Amygdala (tissue), 56 donors: Measurements from ENCODE around the gene RSBN1.

Source experiments
- DNase-seq, 56 donors: peaks; one replicate each; lab custom pipeline; 2025; lab: John Stamatoyannopoulos, UW

Gene RSBN1

DNA sequence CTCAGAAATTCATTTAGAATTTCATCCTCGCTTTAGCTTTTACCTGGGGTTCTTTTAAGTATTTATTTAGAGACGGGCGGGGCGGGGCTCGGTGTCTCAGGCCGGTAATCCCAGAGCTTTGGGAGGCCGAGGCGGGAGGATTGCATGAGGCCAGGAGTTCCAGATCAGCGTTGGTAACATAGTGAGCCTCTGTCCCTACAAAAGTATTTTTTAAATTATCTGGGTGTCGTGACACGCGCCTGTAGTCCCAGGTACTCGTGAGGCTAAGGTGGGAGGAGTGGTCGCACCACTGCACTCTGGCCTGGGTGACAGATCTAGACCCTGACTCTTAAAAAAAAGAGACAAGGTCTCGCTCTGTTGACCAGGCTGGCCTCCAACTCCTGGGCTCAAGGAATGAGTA is 942 bp upstream of the RSBN1 start:
- no peak for DNase-seq

DNA sequence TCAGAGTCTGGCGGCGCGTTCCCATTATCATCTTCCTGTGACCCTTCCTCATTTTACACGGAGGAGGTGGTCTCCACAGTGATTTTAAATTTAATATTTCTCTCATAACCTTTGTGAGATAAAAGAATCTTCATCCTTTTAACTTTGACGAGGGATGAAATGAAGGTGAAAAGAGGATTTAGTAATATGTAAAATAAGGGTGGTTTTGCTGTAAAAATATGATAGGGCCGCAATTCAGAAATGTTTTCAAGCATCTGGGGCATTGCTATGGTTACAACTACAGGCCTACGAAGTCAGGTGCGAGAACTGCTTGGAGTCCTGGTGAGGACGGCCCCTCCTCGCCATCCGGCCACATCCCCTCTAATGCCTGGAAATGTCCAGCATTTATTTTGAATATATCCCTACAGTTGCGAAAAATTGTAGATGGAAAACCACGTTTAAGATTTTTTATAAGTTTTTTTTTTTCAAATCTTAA is 422 bp upstream of the RSBN1 start:
- peak in 6 of 56 donors; percentile 2 to 46 (median 2) for DNase-seq

DNA sequence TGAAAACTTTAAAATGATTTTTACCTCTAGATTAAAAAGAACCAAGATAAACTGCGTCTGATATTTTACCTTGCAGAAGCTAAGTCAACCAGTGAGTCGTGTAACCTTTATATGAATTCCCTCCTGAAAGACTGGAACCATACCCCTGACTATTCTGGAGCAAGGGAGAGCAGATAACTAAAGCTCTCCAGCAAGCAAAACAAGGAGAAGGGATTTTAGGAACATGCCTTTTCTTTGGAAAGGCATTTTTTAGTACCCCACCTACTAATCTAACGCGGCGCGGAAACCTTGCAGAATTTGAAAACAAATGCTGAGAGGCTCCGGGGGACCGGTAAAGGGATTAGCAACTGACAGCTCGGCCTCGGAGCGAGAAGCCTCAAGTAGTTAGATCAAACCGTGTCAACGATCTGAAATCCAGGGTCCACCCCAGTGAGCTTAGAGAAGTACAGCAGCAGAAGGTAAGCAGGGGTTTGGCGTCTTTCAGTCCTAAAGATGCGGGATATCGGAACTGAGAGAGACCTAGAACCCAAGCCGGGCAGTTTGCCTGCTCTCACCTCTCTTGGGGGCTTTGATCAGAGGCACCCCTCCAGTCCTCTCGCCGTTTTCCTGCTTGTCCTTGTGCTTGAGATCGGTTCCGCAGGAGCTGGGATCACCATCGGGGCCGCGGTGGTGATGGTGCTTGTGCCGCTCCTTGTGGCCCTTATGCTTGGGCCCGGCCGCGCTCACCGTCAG is 954 bp downstream of the RSBN1 start:
- DNase-seq = peak in 23 of 56 donors; percentile 16 to 67 (median 47)

DNA sequence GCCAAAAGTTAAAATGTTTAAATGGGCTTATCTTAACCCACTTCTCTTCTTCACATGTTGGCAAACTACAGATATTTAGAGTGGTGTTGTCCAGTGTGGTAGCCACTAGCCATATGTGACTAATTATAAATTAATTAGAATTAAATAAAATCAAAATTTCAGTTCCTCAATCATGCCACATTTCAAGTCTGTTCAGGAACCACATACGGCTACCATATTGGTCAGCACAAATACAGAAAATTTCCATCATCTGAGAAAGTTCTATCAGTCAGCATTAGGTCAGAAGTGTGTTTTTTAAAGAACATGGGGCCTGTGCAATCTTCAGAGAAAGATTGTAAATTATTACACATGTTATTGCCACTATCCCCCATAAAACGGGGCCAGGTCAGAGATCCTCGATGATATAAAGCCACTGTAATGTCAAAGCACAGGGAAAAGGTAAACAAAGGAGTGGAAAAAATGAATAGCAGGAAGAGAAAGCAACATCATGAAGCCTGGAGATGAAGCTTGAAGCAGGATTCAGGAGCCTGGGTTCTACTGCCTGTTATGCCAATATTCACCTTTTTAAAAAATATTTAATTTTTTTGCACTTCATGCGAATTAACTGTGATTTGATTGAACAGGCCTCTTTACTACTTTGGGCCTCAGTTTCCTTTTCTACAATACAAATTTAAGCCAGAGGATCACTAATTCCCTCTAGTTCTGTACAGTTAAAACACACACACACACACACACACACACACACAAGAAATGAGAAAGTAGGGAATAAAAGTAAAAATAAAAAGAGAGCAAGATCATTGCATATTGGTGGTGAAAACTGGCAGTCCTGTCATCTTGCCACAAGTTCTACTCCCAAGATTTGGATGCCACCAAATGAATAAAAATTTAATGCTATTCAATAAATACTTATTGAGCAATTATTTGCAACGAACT is 2.3 kb downstream of the RSBN1 start:
- DNase-seq = no peak

GRCh38 chr1:113808450-113809195 is 3.7 kb downstream of the RSBN1 start:
- no peak for DNase-seq

- no peak for DNase-seq
Observed at GRCh38 chr1:113805639-113806038, 6.6 kb downstream of the RSBN1 start.

DNA sequence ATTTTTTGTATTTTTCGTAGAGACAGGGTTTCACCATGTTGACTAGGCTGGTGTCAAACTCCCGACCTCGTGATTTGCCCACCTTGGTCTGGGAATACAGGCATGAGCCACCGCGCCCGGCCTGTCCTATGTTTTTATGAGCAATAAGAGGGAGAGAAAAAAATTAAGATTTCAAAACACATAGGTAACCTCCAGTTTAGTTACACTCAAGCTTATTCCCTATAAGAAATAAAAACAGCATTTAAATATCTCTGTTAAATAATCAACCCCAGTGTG is 7.1 kb downstream of the RSBN1 start:
- DNase-seq = no peak

DNA sequence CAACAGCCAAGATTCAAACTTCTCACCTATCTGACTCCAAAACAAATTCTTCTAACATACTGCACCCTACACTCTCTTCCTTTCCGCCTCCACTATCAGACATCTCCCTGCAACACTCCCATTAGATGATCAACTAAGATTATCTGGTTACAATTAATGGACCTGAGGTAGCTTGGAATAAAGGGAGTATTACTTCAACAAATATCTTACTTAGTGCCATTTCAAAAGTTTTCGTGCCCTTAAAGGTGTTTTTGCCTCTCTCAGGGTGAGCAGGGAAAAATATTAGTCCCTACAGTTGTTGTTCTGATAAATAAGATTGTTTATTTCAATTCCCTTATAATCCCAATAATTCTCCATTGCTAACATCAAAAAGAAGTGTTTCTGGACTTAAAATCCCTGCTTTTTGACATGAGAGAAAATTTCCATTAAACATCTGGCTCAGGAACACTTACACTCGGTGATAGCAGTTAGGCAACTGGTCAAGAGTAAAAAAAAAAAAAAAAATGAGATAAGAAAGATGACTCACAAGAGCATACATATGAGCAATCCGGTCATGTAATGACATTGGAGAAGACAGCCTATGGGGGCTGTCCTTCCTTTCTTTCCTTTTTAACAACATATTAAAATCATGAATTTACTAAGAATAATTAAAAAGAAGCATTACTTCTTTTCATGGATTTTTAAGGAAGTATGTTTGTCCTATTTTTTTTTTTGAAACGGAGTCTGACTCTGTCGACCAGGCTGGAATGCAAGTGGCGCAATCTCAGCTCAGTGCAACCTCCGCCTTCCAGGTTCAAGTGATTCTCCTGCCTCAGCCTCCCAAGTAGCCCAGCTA is 7.6 kb downstream of the RSBN1 start:
- DNase-seq = no peak

DNA sequence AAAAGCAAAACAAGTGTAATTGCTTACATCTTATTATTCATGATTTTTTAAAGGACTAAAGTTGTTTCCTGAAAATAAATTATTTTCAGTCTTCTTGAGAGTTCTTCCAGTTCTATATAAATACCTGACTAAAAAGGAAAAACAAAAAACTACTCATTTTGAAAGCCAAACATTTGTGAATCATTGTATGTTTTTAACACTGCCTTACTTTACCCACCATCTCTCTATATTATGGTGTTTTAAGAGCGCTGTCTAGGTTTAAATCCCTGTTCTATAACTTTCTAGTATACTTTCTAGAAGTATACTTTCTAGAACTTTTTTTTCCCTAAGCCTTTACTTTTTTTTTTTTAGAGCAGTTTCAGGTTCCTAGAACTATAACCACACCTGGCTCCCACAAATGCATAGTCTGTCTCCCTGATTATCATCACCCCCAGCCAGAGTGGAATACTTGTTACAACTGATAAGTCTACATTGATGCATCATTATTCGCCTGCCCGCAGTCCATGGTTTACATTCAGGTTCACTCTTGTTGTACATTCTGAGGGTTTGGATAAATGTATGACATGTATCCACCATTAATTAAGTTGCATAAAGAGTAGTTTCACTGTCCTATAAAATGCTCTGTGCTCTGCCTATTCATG is 9.8 kb downstream of the RSBN1 start:
- no peak for DNase-seq

DNA sequence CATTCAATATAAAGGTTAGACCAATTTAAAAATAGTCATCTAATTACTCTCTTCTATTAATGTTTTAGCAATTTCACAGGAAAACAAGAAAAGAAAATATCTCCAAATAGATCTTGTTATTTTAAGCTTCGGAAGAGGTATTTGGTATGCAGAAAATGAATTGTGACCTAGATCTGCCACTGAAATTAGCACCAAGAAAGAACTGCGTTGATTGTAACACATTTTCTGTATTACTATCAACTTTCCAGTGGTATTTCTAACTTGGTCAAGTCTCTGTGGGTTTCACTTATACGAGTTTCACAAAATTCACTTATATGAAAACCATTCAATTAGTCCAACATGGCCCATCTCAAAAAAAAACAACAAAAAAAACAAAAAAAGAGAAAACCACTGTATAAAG is 11.8 kb downstream of the RSBN1 start:
- DNase-seq = no peak

GRCh38 chr1:113797472-113797871 is 14.8 kb downstream of the RSBN1 start:
- no peak for DNase-seq

DNA sequence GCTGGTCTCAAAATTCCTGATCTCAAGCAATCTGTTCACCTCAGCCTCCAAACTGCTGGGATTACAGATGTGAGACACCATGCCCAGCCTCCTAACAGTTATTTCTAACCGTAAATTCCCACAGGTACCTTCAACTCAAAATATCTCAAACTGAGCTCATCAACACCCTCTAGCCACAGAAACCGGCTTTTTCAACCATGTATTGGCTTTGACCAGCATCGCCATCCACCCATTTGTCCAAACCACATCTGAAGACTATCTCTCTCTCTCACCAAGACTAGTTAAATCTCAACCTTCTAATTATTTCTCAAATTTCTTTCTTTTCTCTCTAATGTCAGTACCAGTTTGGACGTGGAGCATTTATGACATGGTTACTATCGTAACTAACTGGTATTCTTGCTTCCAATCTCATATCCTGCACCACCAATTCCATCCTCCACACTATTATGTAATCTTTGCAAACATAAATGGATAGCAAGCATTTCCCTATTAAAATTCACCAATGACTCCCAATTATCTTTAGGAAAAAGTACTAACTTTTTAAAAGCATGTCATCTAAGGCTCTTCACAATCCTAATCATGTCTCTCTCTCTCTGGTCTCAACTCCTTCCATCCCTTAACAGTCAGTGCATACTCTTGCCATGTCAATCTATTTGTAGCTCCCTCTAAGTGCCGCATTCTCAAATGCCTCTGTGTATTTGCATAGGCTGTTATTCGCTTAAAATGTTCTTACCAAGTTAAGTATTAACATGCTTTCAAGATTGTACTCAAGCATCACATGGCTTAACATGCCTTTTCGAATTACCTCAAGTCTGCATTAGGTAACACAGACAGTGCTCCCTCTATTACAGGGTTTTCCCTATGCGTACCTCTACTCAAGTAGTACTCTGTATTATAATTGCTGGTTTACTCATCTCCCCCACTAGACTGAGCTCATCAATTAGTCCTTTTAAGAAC is 18.1 kb downstream of the RSBN1 start:
- DNase-seq = no peak

DNA sequence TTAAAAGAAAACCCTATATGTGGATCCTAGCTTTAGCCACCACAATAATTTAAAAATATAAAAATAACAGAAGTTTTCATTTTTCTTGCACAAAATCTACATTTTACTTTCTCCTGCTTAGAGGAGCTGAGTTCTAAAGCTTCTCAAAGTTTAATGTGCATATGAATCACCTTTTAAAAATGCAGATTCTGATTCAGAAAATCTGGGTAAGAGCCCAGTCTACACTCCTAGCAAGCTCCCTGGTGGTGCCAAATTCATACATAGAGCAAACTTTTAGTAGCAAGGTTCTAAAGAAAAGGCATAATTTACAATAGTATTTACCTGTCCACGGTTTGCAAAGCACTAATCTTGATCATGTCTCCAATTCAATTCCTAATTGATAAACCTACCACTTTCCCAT is 19.3 kb downstream of the RSBN1 start:
- DNase-seq = no peak

GRCh38 chr1:113792471-113792870 is 19.8 kb downstream of the RSBN1 start:
- DNase-seq = no peak

DNA sequence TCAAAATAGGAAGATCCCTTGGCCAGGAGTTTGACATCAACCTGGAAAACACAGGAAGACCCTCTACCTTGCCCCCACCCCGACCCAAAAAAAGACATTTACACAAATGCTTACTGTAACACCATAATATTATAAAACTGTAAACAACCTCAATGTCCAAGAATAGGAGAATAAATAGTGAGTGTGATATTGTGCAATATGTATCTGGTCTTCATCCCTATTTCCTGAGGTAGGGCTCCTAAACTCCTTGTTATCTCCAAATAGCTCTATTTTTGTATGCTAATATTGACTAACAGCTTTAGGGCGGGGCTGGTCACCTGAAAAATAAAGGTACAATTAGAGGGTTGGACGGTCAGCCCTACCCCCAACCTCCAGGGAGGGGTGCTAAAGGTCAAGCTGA is 23.5 kb downstream of the RSBN1 start:
- DNase-seq = no peak

DNA sequence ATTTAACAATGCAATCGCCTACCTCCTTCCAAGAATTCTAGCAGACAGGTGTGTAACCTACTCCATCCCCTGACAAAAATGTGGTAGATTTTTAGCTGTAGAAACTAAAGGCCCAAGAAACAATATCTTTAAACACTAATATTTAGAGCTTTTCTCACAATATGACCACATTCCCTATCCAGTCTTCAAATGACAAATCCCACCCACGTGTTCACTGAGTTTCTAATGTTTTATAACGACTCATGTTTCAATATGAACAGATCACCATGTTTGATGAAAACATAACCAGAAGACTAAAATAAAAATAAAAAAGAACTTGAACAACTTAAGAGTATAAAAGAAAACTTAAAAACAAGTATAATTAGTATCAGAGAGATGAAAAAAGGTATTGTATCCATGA is 24.6 kb downstream of the RSBN1 start:
- DNase-seq = no peak

DNA sequence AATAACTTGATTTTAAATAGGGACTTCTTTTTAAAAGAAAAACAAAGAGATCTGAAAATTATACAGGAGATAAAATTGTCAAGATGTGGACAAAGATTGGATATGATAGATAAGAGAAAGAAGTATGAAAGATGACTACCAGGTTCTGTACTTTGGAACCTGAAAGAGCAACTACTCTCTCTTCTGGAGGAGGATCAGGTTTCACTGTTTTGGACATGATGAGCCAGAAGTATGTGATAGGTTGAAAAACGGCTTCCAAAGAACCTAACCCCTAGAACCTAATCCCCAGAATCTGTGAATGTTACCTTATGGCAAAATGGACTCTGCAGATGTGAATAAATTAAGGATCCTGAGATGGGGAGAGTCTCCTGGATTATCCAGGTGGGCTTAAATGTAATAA is 26.2 kb downstream of the RSBN1 start:
- no peak for DNase-seq

- DNase-seq = no peak
Observed at GRCh38 chr1:113784104-113784779, 28.0 kb downstream of the RSBN1 start.
